Cerebellar nuclear complex (tissue), 1 donor: ENCODE results near the gene SS18L1.

ENCODE experiments used
- DNase-seq, 2 experiments: peaks; one replicate each; lab custom pipeline; 2025; lab: John Stamatoyannopoulos, UW

Gene SS18L1

DNA sequence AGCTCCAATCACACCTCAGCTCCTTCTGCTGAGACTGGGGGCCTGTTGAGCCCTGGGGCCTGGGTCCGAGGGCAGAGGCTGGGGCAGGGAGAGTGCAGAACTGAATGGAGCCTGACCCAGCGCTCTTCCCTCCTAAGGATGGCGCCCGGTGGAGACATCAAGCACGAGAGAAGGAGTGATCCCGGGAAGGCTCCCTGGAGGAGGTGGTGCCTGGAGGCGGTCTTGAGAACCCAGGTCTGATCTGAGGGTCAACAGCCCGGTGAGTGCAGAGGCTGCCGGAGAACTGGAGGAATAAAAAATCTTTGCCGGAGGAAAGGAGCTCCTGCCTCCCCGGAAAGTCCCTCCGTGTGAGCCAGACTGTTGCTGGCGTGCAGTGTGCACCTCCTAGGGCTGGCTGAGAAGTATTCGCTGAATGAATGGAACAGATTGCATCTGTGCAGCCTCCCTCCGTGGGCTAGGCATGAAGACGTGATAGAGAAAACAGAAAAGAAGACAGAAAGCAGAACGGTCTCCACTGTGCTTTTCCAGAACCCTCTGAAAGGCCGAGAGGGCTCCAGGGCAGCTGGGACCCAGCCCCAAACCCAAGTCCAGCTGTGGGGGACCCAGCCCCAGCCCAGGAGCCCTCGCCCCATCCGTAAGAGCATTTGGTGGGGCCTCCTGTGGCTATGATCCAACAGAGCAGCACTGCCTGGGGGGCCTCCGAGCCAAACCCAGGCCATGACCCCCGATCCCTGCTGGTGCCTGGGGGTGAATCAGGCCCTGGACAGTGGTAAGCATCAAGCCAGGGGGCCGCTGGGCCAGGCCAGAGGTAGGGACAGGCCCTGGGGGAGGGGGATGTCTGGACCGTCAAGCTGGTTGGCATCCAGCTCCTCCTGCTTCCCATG lies 83.4 kb downstream of the SS18L1 start:
- no peak for DNase-seq

- DNase-seq = no peak
These were observed 84.0 kb downstream of the SS18L1 start for GRCh38 chr20:62227591-62227976.

- no peak for DNase-seq
These were observed 84.7 kb downstream of the SS18L1 start for GRCh38 chr20:62227977-62228958.

GRCh38 chr20:62228982-62229545 lies 85.5 kb downstream of the SS18L1 start:
- DNase-seq = no peak

- no peak for DNase-seq
These were observed 86.1 kb downstream of the SS18L1 start for GRCh38 chr20:62229667-62230066.

- DNase-seq = no peak
These were observed 86.7 kb downstream of the SS18L1 start for GRCh38 chr20:62230276-62230675.

GRCh38 chr20:62230696-62231095 lies 87.1 kb downstream of the SS18L1 start:
- DNase-seq = no peak

GRCh38 chr20:62231292-62231691 lies 87.7 kb downstream of the SS18L1 start:
- DNase-seq = no peak
